Measurements from ENCODE around the gene MKLN1.
A peak's percentile ranks its signal among the peaks of the same experiment; 100 is the strongest.

Gene MKLN1

DNA sequence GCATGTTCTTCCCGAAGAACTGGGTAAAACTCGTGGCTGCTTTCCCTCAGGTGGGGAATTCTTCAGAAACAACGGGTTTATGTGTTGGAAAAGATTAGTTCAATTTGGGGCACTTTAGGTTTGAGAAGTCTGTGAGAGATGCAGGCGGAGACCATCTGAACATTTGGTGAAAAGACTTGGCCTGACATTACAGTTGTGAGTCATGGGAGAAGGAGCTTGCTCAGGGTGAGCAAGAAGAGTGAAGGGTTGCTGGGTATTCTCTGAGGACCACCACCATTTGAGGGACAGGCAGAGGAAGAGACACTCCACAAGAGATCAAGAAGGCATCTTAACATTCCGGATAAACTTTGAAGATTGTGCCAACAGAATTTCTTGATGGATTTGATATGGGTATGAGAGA, 140.1 kb downstream of the MKLN1 start:
- no peak for DNase-seq

GRCh38 chr7:131471250-131472004, 143.8 kb downstream of the MKLN1 start:
- no peak for DNase-seq

- DNase-seq: no peak
These were observed 149.1 kb downstream of the MKLN1 start for GRCh38 chr7:131476740-131477139.

DNA sequence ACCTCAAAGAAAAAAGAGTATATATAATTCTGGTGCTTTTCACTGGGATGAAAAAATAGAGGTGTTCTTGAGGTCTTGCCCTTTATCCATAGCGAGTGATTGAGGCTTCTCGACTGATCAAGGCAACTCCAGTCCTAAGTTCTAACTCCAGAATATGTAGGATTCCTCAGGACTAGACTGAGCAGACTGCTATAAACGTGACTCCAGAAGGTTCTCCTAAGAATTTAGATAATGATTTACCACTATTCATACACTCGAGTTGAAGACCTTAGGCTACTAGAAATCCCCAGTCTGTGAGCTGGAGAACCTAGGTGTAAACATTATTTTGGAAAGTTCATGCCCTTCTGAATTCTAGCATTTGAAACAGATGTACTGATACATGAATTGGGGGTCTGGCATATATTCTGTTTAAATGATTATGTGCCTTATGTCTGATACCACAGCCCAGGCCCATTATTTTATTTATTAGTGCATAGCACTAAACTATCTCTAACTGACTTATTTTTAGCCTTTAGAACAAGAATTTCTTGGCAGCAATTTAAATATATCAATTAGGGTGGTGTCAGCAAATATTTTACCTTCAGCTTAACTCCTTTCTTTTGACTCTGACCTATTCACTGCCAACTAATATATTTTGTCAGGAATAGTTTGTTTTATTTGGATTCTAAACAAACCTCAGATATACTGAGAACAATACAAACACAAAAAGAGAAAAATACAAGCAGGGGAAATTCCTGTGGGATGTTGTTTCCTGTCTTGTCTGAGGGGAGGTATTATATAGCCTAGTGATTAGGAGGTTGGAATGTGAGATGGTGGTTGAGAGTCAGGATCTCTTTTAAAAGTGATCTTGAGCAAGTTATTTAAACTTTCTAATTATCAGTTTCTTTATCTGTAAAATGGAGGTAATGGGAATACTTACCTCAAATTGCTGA, 153.0 kb downstream of the MKLN1 start:
- DNase-seq: peak; percentile 60

DNA sequence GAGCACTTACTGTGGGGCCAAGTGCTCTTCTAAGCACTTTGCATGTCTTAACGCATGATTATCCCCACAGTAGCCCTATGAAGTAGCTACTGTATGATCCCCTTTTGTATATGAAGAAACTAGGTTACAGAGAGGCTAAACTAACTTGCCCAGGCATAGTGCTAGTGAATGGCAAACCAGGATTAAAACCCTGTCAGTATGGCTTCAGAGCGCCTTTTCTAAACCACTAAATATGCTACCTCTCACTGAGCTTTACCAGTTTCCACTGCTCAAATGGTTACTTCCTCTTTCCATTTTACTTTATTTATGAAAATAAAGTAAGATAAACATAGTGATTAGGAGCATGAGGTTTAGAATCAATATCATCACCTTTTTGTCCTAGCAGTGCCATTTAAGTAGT, 155.1 kb downstream of the MKLN1 start:
- no peak for DNase-seq

- DNase-seq: no peak
These were observed 155.9 kb downstream of the MKLN1 start for GRCh38 chr7:131483586-131483985.

DNA sequence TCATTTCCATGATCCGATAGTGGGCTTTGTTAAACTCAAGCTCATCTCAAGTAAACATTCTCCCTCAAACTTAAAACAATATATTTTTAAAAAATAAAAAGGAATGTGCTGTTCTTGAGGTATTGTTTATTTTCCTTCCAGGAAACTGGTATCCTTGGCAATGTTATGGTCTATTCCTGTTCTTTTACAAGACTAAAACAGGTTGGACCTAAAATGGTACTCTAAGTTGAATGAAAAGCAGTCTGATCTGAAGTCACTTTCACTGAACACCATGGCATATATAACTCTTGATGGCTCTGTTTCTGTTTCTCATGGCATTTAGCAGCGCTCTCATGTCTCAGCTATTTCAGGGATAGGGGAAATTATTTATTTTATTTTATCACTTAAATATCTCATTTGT, 158.7 kb downstream of the MKLN1 start:
- no peak for DNase-seq

GRCh38 chr7:131487217-131487616, 159.5 kb downstream of the MKLN1 start:
- no peak for DNase-seq

DNA sequence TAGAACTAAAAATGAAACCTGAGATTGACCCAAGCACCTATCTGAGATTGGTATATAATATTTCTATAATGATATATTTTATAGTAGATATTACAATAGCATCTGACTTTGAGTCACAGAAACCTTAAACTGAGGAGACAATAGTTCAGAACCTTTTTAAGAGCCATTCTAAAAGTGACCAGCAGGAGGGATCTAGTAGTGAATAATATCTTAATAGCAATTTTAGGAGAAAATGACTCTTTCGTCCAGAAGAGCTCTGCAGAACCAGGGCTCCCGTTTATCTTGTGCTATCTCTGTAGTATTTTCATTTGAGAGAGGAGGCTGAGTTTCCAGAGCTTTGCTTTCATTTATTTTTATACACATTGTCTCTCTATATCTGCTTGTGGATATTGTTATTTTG, 160.7 kb downstream of the MKLN1 start:
- no peak for DNase-seq

GRCh38 chr7:131489196-131489595, 161.5 kb downstream of the MKLN1 start:
- no peak for DNase-seq

GRCh38 chr7:131489881-131490280, 162.2 kb downstream of the MKLN1 start:
- no peak for DNase-seq

DNA sequence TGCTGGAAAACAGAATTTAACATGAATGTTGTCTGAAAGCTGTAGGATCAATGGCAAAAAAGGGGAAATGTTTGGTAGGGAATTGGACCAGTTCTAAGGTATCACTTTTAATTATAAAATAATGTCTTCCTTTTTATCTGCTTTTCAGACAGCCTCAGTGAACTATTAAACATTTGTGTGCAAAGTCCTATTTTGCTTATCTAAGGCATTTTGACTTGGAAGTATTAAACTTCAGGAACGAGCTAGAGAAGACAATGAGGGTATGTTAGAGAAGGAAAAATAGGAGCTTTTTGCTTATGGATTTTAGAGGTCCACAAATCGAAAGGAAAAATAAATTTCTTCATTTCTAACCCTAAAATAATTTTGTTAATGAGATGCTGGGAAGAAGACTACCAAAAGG, 165.4 kb downstream of the MKLN1 start:
- DNase-seq: no peak

GRCh38 chr7:131493581-131493980, 165.9 kb downstream of the MKLN1 start:
- no peak for DNase-seq

GRCh38 chr7:131494182-131494581, 166.5 kb downstream of the MKLN1 start:
- DNase-seq: no peak

- DNase-seq: no peak
These were observed 168.2 kb downstream of the MKLN1 start for GRCh38 chr7:131495669-131496498.

GRCh38 chr7:131497454-131497853, 169.8 kb downstream of the MKLN1 start:
- DNase-seq: no peak

- DNase-seq: no peak
These were observed 170.7 kb downstream of the MKLN1 start for GRCh38 chr7:131498237-131498885.

DNA sequence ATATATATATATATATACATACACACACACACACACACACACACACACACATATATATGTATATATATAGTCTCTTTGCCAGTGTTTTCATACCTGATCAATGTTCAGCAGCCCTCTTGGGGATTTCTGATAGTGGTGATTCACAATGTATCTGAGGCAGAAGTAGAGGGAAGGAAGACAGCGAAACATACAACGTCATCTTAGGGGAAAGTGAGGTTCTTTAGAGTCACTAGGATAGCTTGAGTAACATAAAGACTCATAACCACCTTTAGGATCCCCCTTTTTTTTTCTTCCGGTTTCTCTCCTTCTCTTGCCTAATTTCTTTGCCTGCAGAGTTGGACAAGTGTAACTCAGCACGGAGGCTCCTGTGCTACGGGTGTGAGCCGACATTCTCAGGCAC, 172.1 kb downstream of the MKLN1 start:
- DNase-seq: no peak

DNA sequence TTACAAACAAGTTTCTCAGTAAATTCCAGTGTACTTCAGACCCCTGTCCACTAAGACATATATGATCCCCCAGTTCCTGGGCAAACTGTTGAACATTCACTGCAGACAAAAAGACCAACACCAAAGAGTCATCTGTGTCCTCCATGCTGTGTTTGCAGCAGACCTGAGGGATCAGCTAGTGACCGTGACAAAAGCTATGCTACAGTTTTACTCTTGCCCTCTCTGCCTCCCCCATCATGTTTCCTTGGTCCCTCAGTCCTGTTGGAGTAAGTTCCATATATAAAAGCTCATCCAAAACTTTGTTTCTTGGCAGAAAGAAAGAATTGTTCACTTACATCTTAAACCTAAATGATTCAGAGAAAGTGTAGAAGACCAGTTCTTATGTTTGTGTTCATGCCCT, 172.7 kb downstream of the MKLN1 start:
- no peak for DNase-seq

DNA sequence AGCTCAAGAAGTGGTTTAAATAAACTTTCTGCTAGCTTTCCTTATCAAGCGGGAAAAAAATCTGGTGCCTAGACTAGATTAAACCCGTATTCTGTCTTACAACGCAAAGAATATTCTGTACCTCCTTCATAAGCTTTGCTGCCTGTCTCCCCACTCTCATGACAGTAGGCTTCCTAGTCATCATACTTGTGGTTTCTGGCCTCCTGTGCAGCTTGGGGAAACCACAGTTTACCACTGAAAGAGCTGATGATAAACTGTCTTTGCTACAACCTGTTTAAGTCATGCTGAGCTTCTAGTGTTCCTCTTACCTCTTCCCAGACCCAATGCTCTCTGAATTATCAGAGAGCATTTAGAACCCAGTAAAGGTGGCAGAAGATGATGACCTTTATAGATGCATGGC, 173.7 kb downstream of the MKLN1 start:
- DNase-seq: peak; percentile 62

DNA sequence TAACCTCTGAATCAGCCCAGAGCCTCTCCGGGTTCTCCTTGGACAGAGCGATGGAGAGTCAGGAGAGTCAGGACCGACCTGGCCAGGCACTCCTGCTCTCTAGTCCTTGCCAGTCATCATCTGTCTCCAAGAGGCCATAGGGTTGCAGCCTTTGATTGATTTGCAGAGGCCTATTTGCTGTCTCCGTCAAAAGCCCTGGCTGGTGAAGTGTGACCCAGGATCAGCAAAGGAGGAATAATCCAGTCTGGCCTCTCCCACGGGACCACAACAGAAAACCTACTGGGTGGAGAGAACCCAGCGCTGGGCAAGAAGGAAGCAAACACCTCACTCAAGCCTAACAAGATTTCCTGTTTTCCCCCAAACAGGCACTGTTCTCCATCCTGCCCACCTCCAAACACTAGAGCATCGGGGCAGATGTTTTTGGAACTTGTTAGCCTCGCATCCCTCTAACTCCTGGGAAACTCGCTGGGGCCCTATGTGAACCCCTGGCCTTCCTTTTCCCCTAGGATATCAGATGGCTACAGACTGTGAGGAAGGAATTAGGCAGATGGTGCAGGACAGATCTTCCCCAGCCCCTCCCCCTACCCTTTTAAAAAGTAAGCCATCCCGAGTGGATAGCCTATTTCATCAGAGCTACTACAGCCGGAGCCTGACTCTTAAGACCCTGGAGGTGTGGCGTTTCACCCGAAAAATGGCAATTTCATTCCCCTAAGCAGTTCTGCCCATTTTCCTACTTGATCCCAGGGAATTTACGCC, 174.4 kb downstream of the MKLN1 start:
- DNase-seq: no peak

Measured in fibroblast of skin of back (primary cell).